Measurements from ENCODE around the gene RAD51B. TPM values are rescaled to one million over a fixed set of nuclear protein-coding genes. Genes with fewer than 3 reads are reported as not detected.

The RAD51B gene
- polyA plus RNA-seq, 1 experiment: 6.6 TPM

DNA sequence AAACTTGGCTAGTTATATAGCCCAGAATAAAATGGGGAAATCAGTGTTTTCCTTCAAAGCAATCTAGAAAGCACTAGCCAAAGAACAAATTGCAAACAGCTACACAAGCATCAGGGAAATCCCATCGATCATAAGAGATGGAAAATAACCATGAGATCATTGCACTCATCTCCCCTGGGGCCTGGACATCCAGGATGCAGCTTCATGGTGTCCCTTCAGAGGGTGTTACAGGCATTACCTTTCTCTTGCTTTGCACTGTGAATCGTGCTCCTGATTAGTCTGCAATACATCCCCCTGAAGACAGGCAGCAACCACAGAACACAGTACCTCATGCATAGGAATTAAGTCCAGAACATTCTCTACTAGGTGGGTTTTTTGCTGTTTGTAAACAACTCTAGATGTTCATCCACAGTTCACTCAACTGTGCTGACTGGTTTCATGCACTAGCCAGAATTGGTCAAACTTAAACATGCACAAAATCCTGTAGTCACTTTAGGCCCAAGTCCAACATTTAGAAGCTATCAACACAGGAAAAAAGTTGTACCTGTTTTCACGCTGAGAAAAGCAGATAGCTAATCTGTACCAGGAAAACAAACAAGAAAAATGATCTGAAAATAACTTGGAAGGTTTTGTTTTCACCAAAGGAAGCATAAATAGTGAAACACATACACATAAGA, 853.2 kb downstream of the RAD51B start:
- CTCF ChIA-PET: no interaction called here
- Histone ChIP-seq H3K4me3 (ENCODE audit: low read depth, low read length) (no peak overlapping the region), H3K9me3 (ENCODE audit: control insufficient read depth, insufficient read depth, low read length) (no peaks in the 10 kb centered on the region; the same call in 1 of the 2 replicates), H3K27ac (ENCODE audit: low read depth, low read length) (no peak overlapping the region), H3K27me3 (ENCODE audit: control insufficient read depth, insufficient read depth, low read length) (no peaks in the 10 kb centered on the region)
- TF ChIP-seq, protein P1, sequence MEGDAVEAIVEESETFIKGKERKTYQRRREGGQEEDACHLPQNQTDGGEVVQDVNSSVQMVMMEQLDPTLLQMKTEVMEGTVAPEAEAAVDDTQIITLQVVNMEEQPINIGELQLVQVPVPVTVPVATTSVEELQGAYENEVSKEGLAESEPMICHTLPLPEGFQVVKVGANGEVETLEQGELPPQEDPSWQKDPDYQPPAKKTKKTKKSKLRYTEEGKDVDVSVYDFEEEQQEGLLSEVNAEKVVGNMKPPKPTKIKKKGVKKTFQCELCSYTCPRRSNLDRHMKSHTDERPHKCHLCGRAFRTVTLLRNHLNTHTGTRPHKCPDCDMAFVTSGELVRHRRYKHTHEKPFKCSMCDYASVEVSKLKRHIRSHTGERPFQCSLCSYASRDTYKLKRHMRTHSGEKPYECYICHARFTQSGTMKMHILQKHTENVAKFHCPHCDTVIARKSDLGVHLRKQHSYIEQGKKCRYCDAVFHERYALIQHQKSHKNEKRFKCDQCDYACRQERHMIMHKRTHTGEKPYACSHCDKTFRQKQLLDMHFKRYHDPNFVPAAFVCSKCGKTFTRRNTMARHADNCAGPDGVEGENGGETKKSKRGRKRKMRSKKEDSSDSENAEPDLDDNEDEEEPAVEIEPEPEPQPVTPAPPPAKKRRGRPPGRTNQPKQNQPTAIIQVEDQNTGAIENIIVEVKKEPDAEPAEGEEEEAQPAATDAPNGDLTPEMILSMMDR (IDR thresholded peaks at IDR 0.05; ENCODE audit: low read depth, low read length): no peak
- POLR2A ChIA-PET: no interaction called here
- DNase-seq (ENCODE audit: low read depth, low spot score): no peak

DNA sequence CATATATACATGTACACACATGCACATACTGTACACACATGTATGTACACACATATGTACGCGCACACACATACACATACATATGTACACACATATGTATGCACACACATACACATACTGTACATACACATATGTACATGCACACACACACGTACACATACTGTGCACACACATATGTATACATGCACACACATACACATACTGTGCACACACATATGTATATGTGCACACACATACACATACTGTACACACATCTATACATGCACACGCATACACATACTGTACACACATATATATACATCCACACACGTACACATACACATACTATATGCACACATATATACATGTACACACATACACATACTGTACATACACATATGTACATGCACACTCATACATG, 853.9 kb downstream of the RAD51B start:
- no peaks in the 10 kb centered on the region for H3K27me3 ChIP-seq (ENCODE audit: control insufficient read depth, insufficient read depth, low read length)
- DNase-seq (ENCODE audit: low read depth, low spot score): no peak
- H3K4me3 ChIP-seq (ENCODE audit: low read depth, low read length): no peak overlapping the region
- ChIA-PET CTCF (no interaction called here), POLR2A (no interaction called here)
- TF ChIP-seq, protein P1 (IDR thresholded peaks at IDR 0.05; ENCODE audit: low read depth, low read length): no peak
- no peaks in the 10 kb centered on the region; the same call in 1 of the 2 replicates for H3K9me3 ChIP-seq (ENCODE audit: control insufficient read depth, insufficient read depth, low read length)
- no peak overlapping the region for H3K27ac ChIP-seq (ENCODE audit: low read depth, low read length)

GRCh38 chr14:68674538-68675232, 855.1 kb downstream of the RAD51B start:
- H3K27ac ChIP-seq (ENCODE audit: low read depth, low read length): no peak overlapping the region
- no peaks in the 10 kb centered on the region; the same call in 1 of the 2 replicates for H3K9me3 ChIP-seq (ENCODE audit: control insufficient read depth, insufficient read depth, low read length)
- TF ChIP-seq, protein P1 (IDR thresholded peaks at IDR 0.05; ENCODE audit: low read depth, low read length): no peak
- ChIA-PET POLR2A (no interaction called here), CTCF (no interaction called here)
- no peaks in the 10 kb centered on the region for H3K27me3 ChIP-seq (ENCODE audit: control insufficient read depth, insufficient read depth, low read length)
- H3K4me3 ChIP-seq (ENCODE audit: low read depth, low read length): no peak overlapping the region
- DNase-seq (ENCODE audit: low read depth, low spot score): no peak

- ChIA-PET CTCF (no interaction called here), POLR2A (no interaction called here)
- no peaks in the 10 kb centered on the region for H3K27me3 ChIP-seq (ENCODE audit: control insufficient read depth, insufficient read depth, low read length)
- TF ChIP-seq, protein P1 (IDR thresholded peaks at IDR 0.05; ENCODE audit: low read depth, low read length): no peak
- H3K9me3 ChIP-seq (ENCODE audit: control insufficient read depth, insufficient read depth, low read length): no peaks in the 10 kb centered on the region; the same call in 1 of the 2 replicates
- H3K4me3 ChIP-seq (ENCODE audit: low read depth, low read length): no peak overlapping the region
- DNase-seq (ENCODE audit: low read depth, low spot score): no peak
- no peak overlapping the region for H3K27ac ChIP-seq (ENCODE audit: low read depth, low read length)
These were observed 855.6 kb downstream of the RAD51B start for GRCh38 chr14:68675233-68675577.

- CTCF ChIA-PET: no interaction called here
These were observed 856.9 kb downstream of the RAD51B start for GRCh38 chr14:68676511-68676943.

More at GRCh38 chr14:68676511-68676943, 856.9 kb downstream of the RAD51B start:
- Histone ChIP-seq H3K27me3 (ENCODE audit: control insufficient read depth, insufficient read depth, low read length) (no peaks in the 10 kb centered on the region), H3K9me3 (ENCODE audit: control insufficient read depth, insufficient read depth, low read length) (no peaks in the 10 kb centered on the region; the same call in 1 of the 2 replicates), H3K27ac (ENCODE audit: low read depth, low read length) (no peak overlapping the region), H3K4me3 (ENCODE audit: low read depth, low read length) (no peak overlapping the region)
- no peak for DNase-seq (ENCODE audit: low read depth, low spot score)
- TF ChIP-seq, protein P1 (IDR thresholded peaks at IDR 0.05; ENCODE audit: low read depth, low read length): no peak
- POLR2A ChIA-PET: no interaction called here

All from AG04450 (cell line).